ENCODE data around the gene NACC2. TPM values are rescaled to one million over a fixed set of nuclear protein-coding genes. Genes with fewer than 3 reads are reported as not detected.

The NACC2 gene
- total RNA-seq, 4 donors from 2014 or later = 22.9 to 37.6 (median 24.8) TPM

DNA sequence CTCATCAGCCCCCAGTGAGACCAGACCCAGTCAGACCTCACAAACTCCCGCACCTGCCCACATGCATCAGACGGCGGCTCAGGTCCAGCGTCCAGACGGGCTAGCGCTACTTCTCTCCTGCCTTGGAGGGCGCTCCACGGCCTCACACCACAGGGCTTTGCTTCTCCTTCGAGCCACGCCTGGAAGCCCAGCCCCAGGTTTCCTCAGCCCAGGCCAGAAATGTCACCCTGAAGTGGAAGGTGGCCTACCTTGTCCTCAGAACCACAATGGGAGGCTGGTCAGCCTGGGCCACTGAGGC lies 2.8 kb downstream of the NACC2 start:
- TF ChIP-seq, protein P1, sequence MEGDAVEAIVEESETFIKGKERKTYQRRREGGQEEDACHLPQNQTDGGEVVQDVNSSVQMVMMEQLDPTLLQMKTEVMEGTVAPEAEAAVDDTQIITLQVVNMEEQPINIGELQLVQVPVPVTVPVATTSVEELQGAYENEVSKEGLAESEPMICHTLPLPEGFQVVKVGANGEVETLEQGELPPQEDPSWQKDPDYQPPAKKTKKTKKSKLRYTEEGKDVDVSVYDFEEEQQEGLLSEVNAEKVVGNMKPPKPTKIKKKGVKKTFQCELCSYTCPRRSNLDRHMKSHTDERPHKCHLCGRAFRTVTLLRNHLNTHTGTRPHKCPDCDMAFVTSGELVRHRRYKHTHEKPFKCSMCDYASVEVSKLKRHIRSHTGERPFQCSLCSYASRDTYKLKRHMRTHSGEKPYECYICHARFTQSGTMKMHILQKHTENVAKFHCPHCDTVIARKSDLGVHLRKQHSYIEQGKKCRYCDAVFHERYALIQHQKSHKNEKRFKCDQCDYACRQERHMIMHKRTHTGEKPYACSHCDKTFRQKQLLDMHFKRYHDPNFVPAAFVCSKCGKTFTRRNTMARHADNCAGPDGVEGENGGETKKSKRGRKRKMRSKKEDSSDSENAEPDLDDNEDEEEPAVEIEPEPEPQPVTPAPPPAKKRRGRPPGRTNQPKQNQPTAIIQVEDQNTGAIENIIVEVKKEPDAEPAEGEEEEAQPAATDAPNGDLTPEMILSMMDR (IDR thresholded peaks at IDR 0.05) = no peak
- DNase-seq (ENCODE audit: low spot score) (no peak), ATAC-seq (ENCODE audit: low FRiP score) (no peak)

DNA sequence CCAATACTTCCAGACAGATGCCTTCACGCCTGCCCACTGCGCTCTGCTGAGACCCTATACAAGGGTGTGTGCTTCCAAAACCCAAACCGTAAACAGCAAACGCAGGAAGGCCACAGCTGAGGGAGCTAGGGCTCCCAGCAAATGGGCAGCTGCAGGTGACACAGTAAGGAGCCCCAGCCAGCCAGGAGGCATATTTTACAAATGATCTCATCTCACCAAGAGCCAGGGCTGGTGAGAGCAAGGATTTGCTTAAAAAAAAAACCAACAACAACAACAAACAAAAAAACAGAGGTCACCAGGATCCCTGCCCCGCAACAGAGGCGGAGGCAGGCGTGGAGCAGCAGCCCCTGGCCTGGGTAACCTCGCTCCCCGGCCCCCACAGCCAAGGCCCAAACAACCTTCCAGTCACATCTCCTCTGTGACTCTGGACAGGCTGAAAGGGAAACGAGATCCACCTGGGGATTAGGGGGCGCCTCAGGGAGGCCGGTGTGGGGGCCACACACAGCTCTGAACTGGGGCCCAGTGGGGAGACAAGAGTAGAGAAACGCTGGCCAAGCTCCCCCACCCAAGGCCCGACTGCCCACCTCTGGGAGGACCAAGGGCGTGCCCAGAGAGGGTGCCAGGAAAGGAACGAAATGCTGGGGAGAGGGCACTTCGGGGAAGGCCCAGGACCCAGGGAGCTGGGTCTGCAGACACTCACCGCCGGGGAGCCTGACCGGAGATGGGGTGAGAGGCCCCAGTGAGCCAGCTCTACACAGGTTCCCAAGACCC lies 3.3 kb downstream of the NACC2 start:
- TF ChIP-seq, protein P1 (IDR thresholded peaks at IDR 0.05) = no peak
- DNase-seq (ENCODE audit: low spot score) = no peak
- ATAC-seq (ENCODE audit: low FRiP score) = no peak

DNA sequence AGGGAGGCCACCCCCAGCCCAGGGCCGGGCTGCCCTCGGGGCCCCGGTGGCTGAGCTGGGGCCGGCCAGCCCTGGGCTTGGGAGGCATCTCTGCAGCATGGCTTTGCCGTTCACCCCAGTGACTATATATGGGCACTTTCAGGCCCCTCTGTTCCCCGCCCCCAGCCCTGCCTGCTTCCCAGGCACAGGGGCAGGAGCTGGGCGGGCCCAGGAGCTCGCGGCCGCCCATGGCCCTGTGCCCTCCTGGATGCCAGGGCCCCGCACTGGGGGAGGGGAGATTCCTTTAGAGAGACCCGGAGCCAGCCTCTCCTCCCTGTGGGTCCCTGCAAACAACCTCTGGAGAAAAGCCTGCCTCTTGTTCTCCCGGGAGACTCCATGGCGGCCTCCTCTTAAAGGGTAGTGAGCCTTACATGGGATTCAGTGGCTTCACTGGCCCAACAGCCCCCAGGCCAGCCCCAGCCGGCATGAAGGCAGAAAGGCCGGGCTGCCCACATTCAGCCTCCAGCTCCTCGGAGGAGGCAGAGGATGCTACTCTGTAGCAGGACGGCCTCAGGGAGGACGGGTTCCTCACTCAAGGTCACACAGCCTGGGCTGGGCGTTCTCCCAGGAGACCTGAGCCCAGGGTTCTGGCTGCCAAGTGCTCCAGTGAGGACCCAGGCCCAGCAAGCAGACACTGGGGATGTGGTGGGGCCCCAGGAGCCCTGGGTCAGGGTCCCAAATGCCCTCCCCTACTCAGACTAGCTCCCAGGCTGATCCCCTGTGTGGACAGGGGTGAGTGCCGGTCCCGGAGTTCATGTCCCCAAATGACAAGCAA lies 4.1 kb downstream of the NACC2 start:
- no peak for DNase-seq (ENCODE audit: low spot score)
- no peak for ATAC-seq (ENCODE audit: low FRiP score)
- TF ChIP-seq, protein P1 (IDR thresholded peaks at IDR 0.05) = no peak

DNA sequence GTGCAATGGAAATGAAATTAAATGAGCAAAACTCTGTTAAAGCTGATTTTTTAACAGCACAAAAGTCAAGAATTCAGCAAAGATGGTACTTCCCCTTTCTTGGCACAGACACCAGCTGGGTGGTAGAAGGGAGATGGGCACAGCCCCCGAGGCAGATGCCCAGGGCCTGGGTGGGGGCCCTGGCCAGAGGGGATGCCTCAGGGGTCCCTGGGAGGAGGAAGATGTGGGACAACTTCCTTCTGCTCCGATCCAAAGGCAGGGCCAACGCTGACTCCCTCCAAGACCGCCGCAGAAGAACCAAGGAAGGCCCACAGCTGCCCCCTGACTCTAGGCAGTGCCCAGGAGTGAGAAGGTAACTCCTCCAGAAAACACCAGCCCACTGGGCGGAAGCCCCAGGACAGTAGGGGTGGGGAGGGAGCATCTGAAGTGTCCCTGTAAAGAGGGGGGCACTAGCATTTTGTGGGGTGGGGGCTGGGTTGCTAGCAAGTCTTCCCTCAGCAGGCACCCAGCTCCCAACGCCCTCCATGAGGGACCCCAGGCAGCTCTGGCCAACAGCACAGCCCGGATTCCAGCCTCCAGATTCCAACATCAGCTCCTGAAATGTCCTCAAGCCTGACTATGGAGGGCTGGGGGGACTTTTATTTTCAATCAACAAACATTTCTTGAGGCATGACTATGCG lies 4.9 kb downstream of the NACC2 start:
- DNase-seq (ENCODE audit: low spot score) (no peak), ATAC-seq (ENCODE audit: low FRiP score) (no peak)
- TF ChIP-seq, protein P1 (IDR thresholded peaks at IDR 0.05) = no peak

DNA sequence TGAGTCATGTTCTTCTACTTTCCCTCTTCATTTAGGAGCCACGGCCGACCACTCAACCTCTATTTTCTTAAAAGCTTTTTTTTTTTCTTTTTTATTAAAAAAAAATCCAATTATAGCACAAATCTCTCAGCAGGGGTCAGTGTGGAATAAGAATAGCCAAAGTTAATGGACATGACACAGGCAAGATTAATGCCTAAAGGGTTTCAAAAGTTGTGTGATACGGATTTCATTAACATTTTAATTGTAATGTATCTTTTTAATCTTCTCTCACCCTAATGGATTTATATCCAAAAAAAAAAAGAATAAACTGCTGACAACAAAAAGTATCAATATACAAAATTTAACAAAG lies 5.4 kb downstream of the NACC2 start:
- no peak for ATAC-seq (ENCODE audit: low FRiP score)
- no peak for DNase-seq (ENCODE audit: low spot score)
- TF ChIP-seq, protein P1 (IDR thresholded peaks at IDR 0.05) = no peak

DNA sequence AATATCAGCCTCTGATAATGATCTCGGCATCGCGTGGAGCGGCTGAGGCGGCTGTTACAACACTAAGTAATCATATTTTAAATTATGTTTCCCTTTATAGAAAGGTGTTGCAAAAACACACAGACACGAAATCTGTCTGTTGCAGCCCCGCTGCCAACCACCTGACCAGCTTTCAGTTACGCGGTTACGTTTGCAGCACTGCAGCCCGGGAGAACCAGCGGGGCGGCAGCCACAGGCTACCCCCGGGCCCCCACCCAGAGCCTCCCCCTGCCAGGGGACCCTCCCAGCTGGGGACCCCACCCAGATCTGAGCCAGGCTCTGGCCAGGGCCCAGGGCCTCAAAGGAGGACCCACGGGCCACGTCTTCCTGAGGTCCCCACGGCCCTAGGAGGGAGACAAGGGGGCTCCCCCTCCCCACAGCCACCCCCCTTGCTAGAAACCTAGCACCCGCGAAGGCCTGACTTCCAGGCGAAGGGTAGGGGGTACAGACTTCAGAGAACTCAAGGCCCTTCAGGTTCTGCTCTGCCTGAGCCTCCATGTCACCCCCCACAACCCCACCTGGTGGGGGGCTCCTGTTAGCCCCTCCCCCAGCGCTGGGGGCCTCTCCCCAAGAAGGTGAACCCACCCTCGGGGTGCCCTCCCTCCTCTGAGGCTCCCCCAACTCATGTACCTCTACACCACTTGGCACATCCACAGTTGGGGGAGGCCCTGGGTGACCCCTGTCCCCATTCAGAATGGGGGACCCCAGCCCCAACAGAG lies 6.0 kb downstream of the NACC2 start:
- no peak for DNase-seq (ENCODE audit: low spot score)
- no peak for ATAC-seq (ENCODE audit: low FRiP score)
- TF ChIP-seq, protein P1 (IDR thresholded peaks at IDR 0.05) = no peak

Measured in omental fat pad (tissue), 4 donors.